ENCODE measurements around the gene TMEM145. TPM values are rescaled to one million over a fixed set of nuclear protein-coding genes. Genes with fewer than 3 reads are reported as not detected.

Gene TMEM145
- total RNA-seq, 4 donors from 2014 or later, result not detected

DNA sequence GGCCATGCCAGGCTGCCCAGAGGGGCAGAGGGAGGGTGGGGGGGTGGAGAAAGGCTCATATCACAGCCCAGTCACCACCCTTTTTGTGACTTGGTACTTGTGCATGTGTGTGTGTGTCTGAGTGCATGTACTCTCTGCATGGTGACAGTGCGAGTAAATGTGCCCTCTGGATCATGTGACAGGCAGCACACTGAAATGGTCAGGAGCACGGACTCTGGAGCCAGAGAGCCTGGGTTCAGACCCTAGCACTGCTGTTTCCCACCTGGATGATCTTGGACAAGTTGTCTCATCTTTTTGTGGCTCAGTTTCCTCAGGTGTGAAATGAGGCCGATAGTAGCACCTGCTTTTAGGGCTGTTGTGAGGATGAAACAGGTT is 42.1 kb upstream of the TMEM145 start:
- Histone ChIP-seq H3K4me1 (peaks cover 21 to 41% (median 23%) of the 10 kb centered on the region in 4 donors), H3K27ac (peak overlapping the region; percentile 91 to 95 (median 94)), H3K4me3 (peak overlapping the region in 3 of 4 donors; percentile 54 to 64 (median 57)), H3K27me3 (no peaks in the 10 kb centered on the region), H3K36me3 (peaks cover 0 to 12% (median 0%) of the 10 kb centered on the region in 4 donors), H3K9me3 (no peaks in the 10 kb centered on the region)
- intact Hi-C loops (cut with DNase I; ENCODE audit: low total_unique reads), result no loop called here
- in situ Hi-C loops (cut with MboI; ENCODE audit: low pct_ligation_motif_present in 1 of 4, low pct_unique_long_range_greater_than_20kb in 1 of 4, low sequenced_read_pairs in 3 of 4), result no loop called here
- DNase-seq, result no peak
- no peak for TF ChIP-seq POLR2A (IDR thresholded peaks at IDR 0.05)
- no peak for TF ChIP-seq POLR2AphosphoS5 (IDR thresholded peaks at IDR 0.05)
- no peak for TF ChIP-seq EP300 (IDR thresholded peaks at IDR 0.05; ENCODE audit: low read depth)
- no peak for TF ChIP-seq CTCF (IDR thresholded peaks at IDR 0.05)
- WGBS, 2 donors (ENCODE audit: low coverage in 1 of 2), result 59 to 80% methylated on average over 1 to 3 of the region's 3 CpGs

- DNase-seq, result no peak
- Histone ChIP-seq H3K27ac (peak overlapping the region in 2 of 4 donors; percentile 91 to 95), H3K27me3 (no peaks in the 10 kb centered on the region), H3K36me3 (peaks cover 0 to 12% (median 0%) of the 10 kb centered on the region in 4 donors), H3K4me3 (no peak overlapping the region), H3K4me1 (peaks cover 21 to 47% (median 27%) of the 10 kb centered on the region in 4 donors), H3K9me3 (no peaks in the 10 kb centered on the region)
- WGBS, 2 donors (ENCODE audit: low coverage in 1 of 2), result 94 to 100% methylated on average over 4 to 22 of the region's 35 CpGs
- TF ChIP-seq POLR2AphosphoS5 (IDR thresholded peaks at IDR 0.05), result no peak
- TF ChIP-seq EP300 (IDR thresholded peaks at IDR 0.05; ENCODE audit: low read depth), result no peak
- TF ChIP-seq CTCF (IDR thresholded peaks at IDR 0.05), result no peak
- no peak for TF ChIP-seq POLR2A (IDR thresholded peaks at IDR 0.05)
- intact Hi-C loops (cut with DNase I; ENCODE audit: low total_unique reads), result no loop called here
- in situ Hi-C loops (cut with MboI; ENCODE audit: low pct_ligation_motif_present in 1 of 4, low pct_unique_long_range_greater_than_20kb in 1 of 4, low sequenced_read_pairs in 3 of 4), result no loop called here
Measured at GRCh38 chr19:42271861-42272534, 41.1 kb upstream of the TMEM145 start.

DNA sequence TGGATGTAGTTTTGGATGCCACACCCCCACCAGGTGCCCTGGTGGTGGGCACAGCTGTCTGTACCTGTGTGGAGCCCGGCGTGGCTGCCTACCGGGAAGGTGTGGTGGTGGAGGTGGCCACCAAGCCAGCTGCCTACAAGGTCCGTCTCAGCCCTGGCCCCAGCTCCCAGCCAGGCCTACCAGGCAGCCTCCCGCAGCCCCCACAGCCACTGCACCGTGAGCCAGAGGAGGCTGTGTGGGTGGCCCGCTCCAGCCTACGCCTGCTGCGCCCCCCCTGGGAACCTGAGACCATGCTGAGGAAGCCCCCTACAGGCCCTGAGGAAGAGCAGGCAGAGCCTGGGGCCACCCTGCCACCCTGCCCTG is 40.6 kb upstream of the TMEM145 start:
- no peak overlapping the region for H3K4me3 ChIP-seq
- H3K27me3 ChIP-seq, result no peaks in the 10 kb centered on the region
- in situ Hi-C loops (cut with MboI; ENCODE audit: low pct_ligation_motif_present in 1 of 4, low pct_unique_long_range_greater_than_20kb in 1 of 4, low sequenced_read_pairs in 3 of 4) (no loop called here), intact Hi-C loops (cut with DNase I; ENCODE audit: low total_unique reads) (no loop called here)
- no peaks in the 10 kb centered on the region for H3K9me3 ChIP-seq
- H3K36me3 ChIP-seq, result peaks cover 0 to 12% (median 0%) of the 10 kb centered on the region in 4 donors
- TF ChIP-seq POLR2A (IDR thresholded peaks at IDR 0.05), result no peak
- TF ChIP-seq POLR2AphosphoS5 (IDR thresholded peaks at IDR 0.05), result no peak
- no peak for TF ChIP-seq EP300 (IDR thresholded peaks at IDR 0.05; ENCODE audit: low read depth)
- no peak for TF ChIP-seq CTCF (IDR thresholded peaks at IDR 0.05)
- no peak overlapping the region for H3K27ac ChIP-seq
- WGBS, 2 donors (ENCODE audit: low coverage in 1 of 2), result 93% methylated on average over 2 of the region's 9 CpGs; no CpG with 5 or more reads in 1 of the 2 donors
- H3K4me1 ChIP-seq, result peaks cover 22 to 51% (median 28%) of the 10 kb centered on the region in 4 donors
- no peak for DNase-seq

GRCh38 chr19:42272989-42273406 is 40.1 kb upstream of the TMEM145 start:
- H3K36me3 ChIP-seq, result peaks cover 0 to 12% (median 0%) of the 10 kb centered on the region in 4 donors
- in situ Hi-C loops (cut with MboI; ENCODE audit: low pct_ligation_motif_present in 1 of 4, low pct_unique_long_range_greater_than_20kb in 1 of 4, low sequenced_read_pairs in 3 of 4) (no loop called here), intact Hi-C loops (cut with DNase I; ENCODE audit: low total_unique reads) (no loop called here)
- no peaks in the 10 kb centered on the region for H3K27me3 ChIP-seq
- H3K27ac ChIP-seq, result no peak overlapping the region
- peaks cover 23 to 51% (median 29%) of the 10 kb centered on the region in 4 donors for H3K4me1 ChIP-seq
- H3K9me3 ChIP-seq, result no peaks in the 10 kb centered on the region
- DNase-seq, result no peak
- no peak for TF ChIP-seq POLR2A (IDR thresholded peaks at IDR 0.05)
- no peak overlapping the region for H3K4me3 ChIP-seq
- WGBS, 2 donors (ENCODE audit: low coverage in 1 of 2), result 97% methylated on average over 23 of the region's 23 CpGs; no CpG with 5 or more reads in 1 of the 2 donors

All from transverse colon (tissue), 4 donors.